Esophagus squamous epithelium (tissue), 5 donors: Measurements from ENCODE around the gene UQCC2. TPM values are rescaled to one million over a fixed set of nuclear protein-coding genes. Genes with fewer than 3 reads are reported as not detected.

ENCODE experiments used
- DNase-seq: peaks from one replicate; lab custom pipeline; 2025; lab: John Stamatoyannopoulos, UW
- H3K27ac ChIP-seq, 4 donors: fragments of 200-600 bp; sonication (generic); one replicate each; pipeline ENCODE4 v1.5.1; 2016 to 2019; ENCODE audit warnings: mild to moderate bottlenecking in 1 of 4
- H3K27me3 ChIP-seq, 4 donors: fragments of 200-600 bp; sonication (generic); 1 replicate in 3 of 4; 2 replicates in 1 of 4; pipeline versions ENCODE4 v1.5.1 to v1.6.0; 2017 to 2021; ENCODE audit warnings: antibody characterized with exemption in 1 of 4
- H3K36me3 ChIP-seq, 3 donors: fragments of 200-600 bp; sonication (generic); one replicate each; pipeline ENCODE4 v1.5.1; 2016 to 2019
- H3K4me1 ChIP-seq, 3 donors: fragments of 200-600 bp; sonication (generic); one replicate each; pipeline ENCODE4 v1.5.1; 2017 to 2019
- H3K4me3 ChIP-seq, 4 donors: fragments of 200-600 bp; sonication (generic); 1 replicate in 3 of 4; 2 replicates in 1 of 4; pipeline ENCODE4 v1.5.1; 2016 to 2019; ENCODE audit warnings: mild to moderate bottlenecking in 2 of 4, moderate library complexity in 1 of 4
- H3K9me3 ChIP-seq, 3 donors: fragments of 200-600 bp; sonication (generic); one replicate each; pipeline ENCODE4 v1.5.1; 2016 to 2019
- CTCF ChIP-seq, 6 experiments: fragments of 450-650 bp in 4 of 6; fragments of 200-600 bp in 2 of 6; sonication (generic) in 2 of 6; IDR thresholded peaks; one replicate each; pipeline ENCODE4 v1.5.1; 2016 to 2019; ENCODE audit warnings: antibody characterized with exemption in 6 of 6, mild to moderate bottlenecking in 4 of 6, moderate library complexity in 4 of 6
- POLR2A ChIP-seq, 4 donors: fragments of 450-650 bp; IDR thresholded peaks; one replicate each; pipeline ENCODE4 v1.6.1; 2017; ENCODE audit warnings: antibody characterized with exemption in 4 of 4, mild to moderate bottlenecking in 4 of 4, moderate library complexity in 3 of 4
- WGBS, 2 donors: methylation state at CpG; one replicate each; pipeline ENCODE4 v1.1.5; 2018; 5-methylcytosine and 5-hydroxymethylcytosine counted together
- intact Hi-C: fragments of 100-400 bp; cut with DNase I; formaldehyde crosslinking; loops from one replicate; pipeline ENCODE4 v1.15.0; 2022
- total RNA-seq, 4 donors: library from RNA; depleted of rRNA; stranded (reverse); fragments of >200 nt; gene quantifications; one replicate each; pipeline ENCODE4 v1.1.0, GENCODE V29; 2016
- donor health status: DM: yes; HTN: yes; CAD: no.

Gene UQCC2
- total RNA-seq, 4 donors from 2014 or later = 7.8 to 36.8 (median 13.7) TPM

DNA sequence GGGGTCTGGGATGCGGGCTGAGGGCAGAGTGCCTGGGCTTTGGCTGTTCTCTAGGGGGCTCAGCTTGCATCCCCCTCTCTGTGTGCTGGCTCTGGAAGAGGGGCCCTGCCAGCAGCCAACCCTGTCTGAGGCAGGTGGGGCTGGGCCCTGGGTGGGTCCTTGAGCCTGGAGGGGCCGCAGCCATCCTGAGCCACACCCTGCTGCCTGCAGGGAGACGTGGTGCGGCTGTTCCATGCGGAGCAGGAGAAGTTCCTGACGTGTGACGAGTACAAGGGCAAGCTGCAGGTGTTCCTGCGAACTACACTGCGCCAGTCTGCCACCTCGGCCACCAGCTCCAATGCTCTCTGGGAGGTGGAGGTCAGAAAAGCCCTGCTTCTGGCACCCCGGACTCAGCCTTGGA lies 49.2 kb downstream of the UQCC2 start:
- DNase-seq = no peak
- Histone ChIP-seq H3K27ac (no peak overlapping the region), H3K4me1 (no peaks in the 10 kb centered on the region), H3K4me3 (no peak overlapping the region), H3K36me3 (peaks cover 3 to 92% (median 3%) of the 10 kb centered on the region in 3 donors), H3K27me3 (no peaks in the 10 kb centered on the region), H3K9me3 (no peaks in the 10 kb centered on the region)
- 68 to 95% methylated on average over 3 to 7 of the region's 11 CpGs for WGBS, 2 donors
- intact Hi-C loops = no loop called here
- TF ChIP-seq CTCF (IDR thresholded peaks at IDR 0.05) = no peak

- no peak overlapping the region for H3K27ac ChIP-seq
- no peak for TF ChIP-seq CTCF (IDR thresholded peaks at IDR 0.05)
- no peak for TF ChIP-seq POLR2A (IDR thresholded peaks at IDR 0.05)
- no peaks in the 10 kb centered on the region for H3K9me3 ChIP-seq
- intact Hi-C loops = no loop called here
- no peak for DNase-seq
- peaks cover 0 to 92% (median 11%) of the 10 kb centered on the region in 3 donors for H3K36me3 ChIP-seq
- no peaks in the 10 kb centered on the region for H3K27me3 ChIP-seq
- no peak overlapping the region for H3K4me3 ChIP-seq
- WGBS, 2 donors = 89 to 93% methylated on average over 8 to 9 of the region's 10 CpGs
- H3K4me1 ChIP-seq = no peaks in the 10 kb centered on the region
Measured at GRCh38 chr6:33661106-33661838, 50.2 kb downstream of the UQCC2 start.

DNA sequence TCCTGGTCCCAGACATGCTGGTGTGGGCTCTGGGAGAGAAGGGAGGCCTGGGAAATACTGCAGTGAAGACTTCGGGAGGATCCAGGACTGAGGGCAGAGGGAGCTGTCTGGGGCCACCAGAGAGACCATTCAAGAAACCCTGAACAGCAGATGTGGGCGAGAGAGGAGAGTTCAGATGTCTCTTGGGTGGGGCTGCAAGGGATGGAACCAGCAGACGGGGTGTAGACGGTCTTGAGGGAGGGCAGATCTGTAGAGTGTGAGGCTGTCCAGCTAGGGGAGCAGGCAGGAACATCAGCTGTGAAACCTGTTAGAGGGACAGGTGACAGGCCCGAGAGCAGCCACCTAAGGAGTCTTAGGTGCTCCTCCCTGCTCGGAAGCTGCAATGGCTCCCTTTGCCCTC lies 51.5 kb downstream of the UQCC2 start:
- no peak for TF ChIP-seq POLR2A (IDR thresholded peaks at IDR 0.05)
- no peak for TF ChIP-seq CTCF (IDR thresholded peaks at IDR 0.05)
- intact Hi-C loops = no loop called here
- no peaks in the 10 kb centered on the region for H3K4me1 ChIP-seq
- no peak overlapping the region for H3K27ac ChIP-seq
- H3K36me3 ChIP-seq = peaks cover 5 to 89% (median 13%) of the 10 kb centered on the region in 3 donors
- no peak overlapping the region for H3K4me3 ChIP-seq
- H3K27me3 ChIP-seq = no peaks in the 10 kb centered on the region
- H3K9me3 ChIP-seq = no peaks in the 10 kb centered on the region
- 86 to 94% methylated on average over 5 to 6 of the region's 6 CpGs for WGBS, 2 donors
- DNase-seq = no peak

- Histone ChIP-seq H3K27ac (no peak overlapping the region), H3K4me1 (peaks cover 0 to 5% (median 0%) of the 10 kb centered on the region in 3 donors), H3K9me3 (no peaks in the 10 kb centered on the region), H3K4me3 (no peak overlapping the region), H3K36me3 (peaks cover 5 to 86% (median 13%) of the 10 kb centered on the region in 3 donors), H3K27me3 (no peaks in the 10 kb centered on the region)
- DNase-seq = no peak
- intact Hi-C loops = no loop called here
- 69 to 96% methylated on average over 1 to 3 of the region's 16 CpGs for WGBS, 2 donors
- no peak for TF ChIP-seq POLR2A (IDR thresholded peaks at IDR 0.05)
- no peak for TF ChIP-seq CTCF (IDR thresholded peaks at IDR 0.05)
Measured at GRCh38 chr6:33658982-33659689, 52.4 kb downstream of the UQCC2 start.

DNA sequence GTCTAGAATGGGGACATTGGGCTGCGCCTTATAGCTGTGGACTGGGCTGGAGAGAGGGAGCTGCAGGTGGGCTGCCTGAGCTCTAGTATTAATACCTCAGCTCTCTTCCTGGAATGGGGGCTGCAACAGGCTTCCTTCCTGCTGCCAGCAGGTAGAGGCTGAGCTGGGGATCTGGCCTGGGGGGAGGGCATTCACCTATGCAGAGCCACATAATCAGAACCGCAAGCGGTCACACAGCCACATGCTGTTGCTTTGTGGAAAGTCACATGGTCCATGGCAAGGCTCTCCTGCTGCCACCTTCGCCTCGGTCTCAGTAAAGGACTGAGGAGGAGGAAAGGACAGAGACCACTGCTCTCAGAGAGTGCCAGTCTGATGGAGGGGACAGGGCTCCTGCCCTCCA lies 54.7 kb downstream of the UQCC2 start:
- peaks cover 0 to 5% (median 0%) of the 10 kb centered on the region in 3 donors for H3K4me1 ChIP-seq
- H3K9me3 ChIP-seq = no peaks in the 10 kb centered on the region
- DNase-seq = no peak
- no peak overlapping the region for H3K27ac ChIP-seq
- H3K36me3 ChIP-seq = peaks cover 5 to 76% (median 13%) of the 10 kb centered on the region in 3 donors
- no peaks in the 10 kb centered on the region for H3K27me3 ChIP-seq
- TF ChIP-seq CTCF (IDR thresholded peaks at IDR 0.05) = no peak
- TF ChIP-seq POLR2A (IDR thresholded peaks at IDR 0.05) = no peak
- no peak overlapping the region for H3K4me3 ChIP-seq
- intact Hi-C loops = no loop called here
- 97 to 100% methylated on average over 3 to 4 of the region's 5 CpGs for WGBS, 2 donors
